K562 (cell line): Measurements from ENCODE around the gene GLCCI1. TPM values are rescaled to one million over a fixed set of nuclear protein-coding genes. Genes with fewer than 3 reads are reported as not detected.

Experiments used
- ATAC-seq: fragments of 200-7000 bp; cut with Tn5 transposase; 3 replicates; pipeline ENCODE4 v1.9.1; 2020; ENCODE audit warnings: moderate library complexity
- BruUV-seq: library from RNA; stranded (reverse); fragments of 400-500 nt; replicated peaks from 2 replicates; lab custom pipeline; 2021; lab: Mats Ljungman, UMichigan
- CTCF ChIA-PET: fragments of 300-600 bp; formaldehyde crosslinking; extraction: SDS; loops from one replicate; lab custom pipeline; 2021; ENCODE audit warnings: low intra/inter-chr PET ratio; lab: Yijun Ruan, JAX
- POLR2A ChIA-PET: fragments of 300-600, 350-650 bp; sonication (Branson Sonifier 250); formaldehyde crosslinking; extraction: SDS; loops from one replicate; lab custom pipeline; 2021; ENCODE audit warnings: antibody characterized with exemption, inconsistent platforms; lab: Yijun Ruan, JAX
- DNase-seq, 4 experiments: peaks; one replicate each; pipeline versions ENCODE4 v3.0.0 to v3.0.0-alpha.2; 2011 to 2018; ENCODE audit warnings: low spot score in 3 of 4, mixed read lengths in 3 of 4; ENCODE audit errors: extremely low read depth in 1 of 4
- FAIRE-seq: peaks from 2 replicates; lab custom pipeline; 2011; peaks lifted over from hg19 to GRCh38; lab: Jason Lieb, UNC
- H2AFZ ChIP-seq: 2 replicates; pipeline ENCODE4 v1.6.0; 2011; ENCODE audit warnings: low read depth, low read length, control low read depth, inconsistent platforms
- H3K27ac ChIP-seq: fragments of 200-600 bp; 3 replicates; pipeline ENCODE4 v1.8.0; 2011; ENCODE audit warnings: low read depth, mild to moderate bottlenecking, control low read depth, inconsistent platforms, low read length, moderate library complexity, mixed read lengths; ENCODE audit errors: extremely low read depth
- H3K27me3 ChIP-seq, 2 experiments: fragments of 300-600 bp in 1 of 2; 2 replicates in 1 of 2; 3 replicates in 1 of 2; pipeline versions ENCODE4 v1.6.0 to v1.8.0; 2011; ENCODE audit warnings: inconsistent platforms in 2 of 2, low read length in 2 of 2, mild to moderate bottlenecking in 1 of 2, mixed read lengths in 1 of 2, moderate library complexity in 1 of 2; ENCODE audit not compliant: control insufficient read depth in 2 of 2, insufficient read depth in 2 of 2
- H3K36me3 ChIP-seq: fragments of 300-600 bp; 3 replicates; pipeline ENCODE4 v1.8.0; 2011; ENCODE audit warnings: mild to moderate bottlenecking, low read length, inconsistent platforms; ENCODE audit not compliant: control insufficient read depth, insufficient read depth
- H3K4me1 ChIP-seq, 2 experiments: fragments of 200-600 bp in 1 of 2; replicated peaks in 1 of 2; 2 replicates in 1 of 2; 3 replicates in 1 of 2; pipeline versions ENCODE4 v1.5.1 to v1.8.0; 2011; ENCODE audit warnings: inconsistent platforms in 2 of 2, low read length in 2 of 2, mild to moderate bottlenecking in 1 of 2, mixed read lengths in 1 of 2, moderate library complexity in 1 of 2; ENCODE audit not compliant: control insufficient read depth in 2 of 2, insufficient read depth in 2 of 2
- H3K4me2 ChIP-seq: 2 replicates; pipeline ENCODE4 v1.6.1; 2011; ENCODE audit warnings: low read length, control low read depth, inconsistent platforms, mixed read lengths; ENCODE audit not compliant: insufficient read depth
- H3K4me3 ChIP-seq: fragments of 200-600 bp; sonication (generic), shearing (Covaris generic); 2 replicates; pipeline ENCODE4 v1.5.1; 2016; ENCODE audit warnings: control low read depth, inconsistent platforms
- H3K79me2 ChIP-seq: fragments of 200-600 bp; 3 replicates; pipeline ENCODE4 v1.8.0; 2011; ENCODE audit warnings: low read length, inconsistent platforms; ENCODE audit not compliant: control insufficient read depth, insufficient read depth
- H3K9ac ChIP-seq, 2 experiments: 2 replicates each; pipeline versions ENCODE4 v1.6.0 to v1.6.1; 2011; ENCODE audit warnings: low read depth in 2 of 2, low read length in 2 of 2, control low read depth in 1 of 2, inconsistent platforms in 1 of 2, mild to moderate bottlenecking in 1 of 2, mixed read lengths in 1 of 2; ENCODE audit not compliant: insufficient read depth in 1 of 2
- H3K9me1 ChIP-seq: one replicate; pipeline ENCODE4 v1.6.0; 2011; ENCODE audit warnings: inconsistent platforms, mild to moderate bottlenecking, low read length, moderate library complexity; ENCODE audit not compliant: control insufficient read depth, insufficient read depth
- H3K9me3 ChIP-seq: replicated peaks from 2 replicates; pipeline ENCODE4 v1.5.1; 2011; ENCODE audit warnings: low read depth, low read length, inconsistent platforms; ENCODE audit not compliant: control insufficient read depth, insufficient read depth
- H4K20me1 ChIP-seq: replicated peaks from 2 replicates; pipeline ENCODE4 v1.6.1; 2011; ENCODE audit warnings: low read length, inconsistent platforms, mixed read lengths; ENCODE audit not compliant: control insufficient read depth, insufficient read depth
- E4F1 ChIP-seq: fragments of 250-450 bp; sonication (Bioruptor Pico); IDR thresholded peaks from 2 replicates; pipeline ENCODE4 v1.5.0; 2021; ENCODE audit warnings: mild to moderate bottlenecking, borderline replicate concordance
- HDAC8 ChIP-seq: fragments of 450-650 bp; IDR thresholded peaks from 2 replicates; pipeline ENCODE4 v1.6.1; 2016; ENCODE audit warnings: mild to moderate bottlenecking, missing genetic modification characterization, moderate library complexity, missing compliant biosample characterization
- NFE2L1 ChIP-seq: fragments of 450-650 bp; IDR thresholded peaks from 2 replicates; pipeline ENCODE4 v1.6.1; 2016; ENCODE audit warnings: missing genetic modification characterization, low read depth, mild to moderate bottlenecking, missing compliant biosample characterization, moderate library complexity, borderline replicate concordance
- PHB2 ChIP-seq: fragments of 450-650 bp; IDR thresholded peaks from 2 replicates; pipeline ENCODE4 v1.6.1; 2017; ENCODE audit warnings: low read depth
- RBM25 ChIP-seq: fragments of 200-400 bp; formaldehyde crosslinking; IDR thresholded peaks from 2 replicates; pipeline ENCODE4 v1.6.1; 2018; ENCODE audit warnings: low read length, low read depth, moderate library complexity; ENCODE audit not compliant: severe bottlenecking
- TAF1 ChIP-seq: IDR thresholded peaks from 2 replicates; pipeline ENCODE4 v1.6.1; 2011; ENCODE audit warnings: mild to moderate bottlenecking, low read length, moderate library complexity; ENCODE audit not compliant: insufficient read depth, control insufficient read depth, severe bottlenecking; ENCODE audit errors: extremely low read depth
- ZMIZ1 ChIP-seq, 2 experiments: fragments of 150-350 bp in 1 of 2; IDR thresholded peaks; 2 replicates each; pipeline ENCODE4 v1.6.1; 2012 to 2016; ENCODE audit warnings: low read depth in 2 of 2, low read length in 2 of 2, mild to moderate bottlenecking in 1 of 2, moderate library complexity in 1 of 2
- ZNF436 ChIP-seq: fragments of 250-450, 450-650 bp; sonication (Bioruptor Pico); formaldehyde crosslinking; IDR thresholded peaks from 2 replicates; pipeline ENCODE4 v1.7.0; 2020; ENCODE audit warnings: mild to moderate bottlenecking
- WGBS: fragments of 100-300 bp; shearing (Covaris generic); methylation state at CpG from one replicate; pipeline ENCODE4 v1.1.6; 2016; ENCODE audit warnings: low coverage, mixed read lengths; ENCODE audit not compliant: insufficient coverage; ENCODE audit errors: missing lambda C conversion rate; 5-methylcytosine and 5-hydroxymethylcytosine counted together
- in situ Hi-C: fragments of 300-500 bp; cut with MboI; formaldehyde crosslinking; loops from 4 replicates; pipeline ENCODE4 v1.15.0; 2018; ENCODE audit warnings: inconsistent platforms, mixed read lengths
- intact Hi-C: fragments of 100-400 bp; cut with micrococcal nuclease; formaldehyde crosslinking; loops from 2 replicates; pipeline ENCODE4 v1.14.2; 2022
- polyA plus RNA-seq, 8 experiments: library from polyadenylated mRNA; depleted of rRNA in 4 of 8; stranded (reverse) in 5 of 8; unstranded in 3 of 8; fragments of >200 nt; fragmentation: Nextera tagmentation in 2 of 8; fragmentation: Illumina TruSeq in 1 of 8; extraction: Ambion mirVana in 2 of 8; extraction: Trizol in 1 of 8; gene quantifications; 2 replicates each; pipeline versions ENCODE4 v1.2.1 to v1.2.3, GENCODE V29; 2011 to 2014; ENCODE audit warnings: inconsistent platforms in 1 of 8, missing spikeins in 1 of 8
- total RNA-seq, 7 experiments: library from RNA; depleted of rRNA in 6 of 7; stranded (reverse); fragments of >200 nt in 6 of 7; fragmentation: Illumina TruSeq in 2 of 7; extraction: Trizol in 2 of 7; gene quantifications; 2 replicates each; pipeline versions ENCODE4 v1.2.1 to v1.2.3, GENCODE V29; 2011 to 2021; ENCODE audit warnings: low replicate concordance in 1 of 7
- TF ChIP-seq, protein P1 (sequence below): sonication (generic); formaldehyde crosslinking; IDR thresholded peaks from 2 replicates; pipeline ENCODE4 v1.8.1; 2023; ENCODE audit warnings: mild to moderate bottlenecking, missing genetic modification reagents
- TF ChIP-seq, protein P2 (sequence below): fragments of 450-650 bp; IDR thresholded peaks from 2 replicates; pipeline ENCODE4 v1.6.1; 2017; ENCODE audit warnings: mild to moderate bottlenecking, moderate library complexity

GLCCI1 gene
- total and polyA plus RNA-seq, 9 of the 15 experiments (the other 6 are each of a cell fraction or from before 2014, with no cell fraction given) = 2.7 to 11.9 (median 7.2) TPM

DNA sequence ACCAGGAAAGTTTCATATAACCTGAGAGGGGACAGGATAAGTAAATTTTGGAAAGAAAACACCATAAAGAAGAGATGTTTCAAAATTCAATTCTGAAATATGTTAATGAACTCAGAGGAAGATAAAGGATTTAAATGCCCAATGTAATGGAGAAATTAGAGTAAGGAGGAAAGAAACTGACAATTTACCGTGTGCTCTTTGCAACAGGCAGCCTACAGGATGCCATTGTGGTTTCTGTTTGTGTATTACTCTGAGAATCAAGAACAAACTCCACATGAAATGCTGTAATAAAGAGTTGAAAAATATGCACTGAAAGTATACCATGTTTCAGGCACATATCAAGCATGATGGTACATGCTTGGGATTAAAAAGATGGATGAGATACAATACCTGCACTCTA is 44.8 kb upstream of the GLCCI1 start:
- DNase-seq (no peak), ATAC-seq (no peak), FAIRE-seq (no peak)
- H3K9ac ChIP-seq = no peak overlapping the region
- no peaks in the 10 kb centered on the region for H3K4me1 ChIP-seq
- no peaks in the 10 kb centered on the region for H3K36me3 ChIP-seq
- H2AFZ ChIP-seq = no peak overlapping the region
- no peaks in the 10 kb centered on the region for H4K20me1 ChIP-seq
- H3K79me2 ChIP-seq = no peaks in the 10 kb centered on the region
- no peaks in the 10 kb centered on the region for H3K27me3 ChIP-seq
- BruUV-seq = no TSS peak
- ChIA-PET CTCF (no interaction called here), POLR2A (no interaction called here)
- peaks cover 3% of the 10 kb centered on the region; the same call in 1 of the 2 replicates for H3K9me3 ChIP-seq
- H3K4me2 ChIP-seq = no peak overlapping the region
- H3K9me1 ChIP-seq = no peaks in the 10 kb centered on the region
- no peak overlapping the region for H3K4me3 ChIP-seq
- intact Hi-C loops (no loop called here), in situ Hi-C loops (no loop called here)
- WGBS = 0% methylated on average over 1 of the region's 1 CpG
- no peak overlapping the region for H3K27ac ChIP-seq
- TF ChIP-seq ZNF436 (CRISPR knock-in tag) (no peak), ZMIZ1 (IDR thresholded peaks at IDR 0.05; ENCODE audit: low read depth in 2 of 2, low read length in 2 of 2) (no peak), PHB2 (no peak), NFE2L1 (tag) (no peak), HDAC8 (no peak), RBM25 (no peak), TAF1 (no peak), E4F1 (CRISPR knock-in tag) (no peak)
- TF ChIP-seq, protein P1, sequence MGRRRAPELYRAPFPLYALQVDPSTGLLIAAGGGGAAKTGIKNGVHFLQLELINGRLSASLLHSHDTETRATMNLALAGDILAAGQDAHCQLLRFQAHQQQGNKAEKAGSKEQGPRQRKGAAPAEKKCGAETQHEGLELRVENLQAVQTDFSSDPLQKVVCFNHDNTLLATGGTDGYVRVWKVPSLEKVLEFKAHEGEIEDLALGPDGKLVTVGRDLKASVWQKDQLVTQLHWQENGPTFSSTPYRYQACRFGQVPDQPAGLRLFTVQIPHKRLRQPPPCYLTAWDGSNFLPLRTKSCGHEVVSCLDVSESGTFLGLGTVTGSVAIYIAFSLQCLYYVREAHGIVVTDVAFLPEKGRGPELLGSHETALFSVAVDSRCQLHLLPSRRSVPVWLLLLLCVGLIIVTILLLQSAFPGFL (CRISPR knock-in tag) = no peak
- TF ChIP-seq, protein P2, sequence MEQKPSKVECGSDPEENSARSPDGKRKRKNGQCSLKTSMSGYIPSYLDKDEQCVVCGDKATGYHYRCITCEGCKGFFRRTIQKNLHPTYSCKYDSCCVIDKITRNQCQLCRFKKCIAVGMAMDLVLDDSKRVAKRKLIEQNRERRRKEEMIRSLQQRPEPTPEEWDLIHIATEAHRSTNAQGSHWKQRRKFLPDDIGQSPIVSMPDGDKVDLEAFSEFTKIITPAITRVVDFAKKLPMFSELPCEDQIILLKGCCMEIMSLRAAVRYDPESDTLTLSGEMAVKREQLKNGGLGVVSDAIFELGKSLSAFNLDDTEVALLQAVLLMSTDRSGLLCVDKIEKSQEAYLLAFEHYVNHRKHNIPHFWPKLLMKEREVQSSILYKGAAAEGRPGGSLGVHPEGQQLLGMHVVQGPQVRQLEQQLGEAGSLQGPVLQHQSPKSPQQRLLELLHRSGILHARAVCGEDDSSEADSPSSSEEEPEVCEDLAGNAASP = no peak
